NOMO-1 treated with dmso at 0.1 percent for 144 hours (cell line): Measurements from ENCODE around the gene TSFM.
A peak's percentile ranks its signal among the peaks of the same experiment; 100 is the strongest.

ENCODE experiments used
- DNase-seq: peaks from one replicate; lab custom pipeline; 2025; ENCODE audit not compliant: unreplicated experiment; lab: John Stamatoyannopoulos, UW

Gene TSFM

DNA sequence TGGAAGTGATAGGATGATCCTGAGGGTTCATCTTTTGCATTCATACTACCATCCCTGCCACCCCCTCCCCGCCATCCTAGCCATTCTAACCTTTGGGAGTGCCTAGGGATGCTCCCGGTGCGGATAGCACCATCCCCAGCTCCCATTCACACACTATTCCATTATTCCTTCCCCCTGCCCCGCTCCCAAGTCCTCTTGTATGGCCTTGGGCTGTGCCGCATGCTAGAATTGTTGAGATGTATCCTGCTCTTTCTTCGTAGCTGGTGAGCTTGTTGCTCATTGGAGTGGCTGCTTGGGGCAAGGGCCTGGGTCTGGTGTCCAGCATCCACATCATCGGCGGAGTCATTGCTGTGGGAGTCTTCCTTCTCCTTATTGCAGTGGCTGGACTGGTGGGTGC is 37.1 kb upstream of the TSFM start:
- no peak for DNase-seq

DNA sequence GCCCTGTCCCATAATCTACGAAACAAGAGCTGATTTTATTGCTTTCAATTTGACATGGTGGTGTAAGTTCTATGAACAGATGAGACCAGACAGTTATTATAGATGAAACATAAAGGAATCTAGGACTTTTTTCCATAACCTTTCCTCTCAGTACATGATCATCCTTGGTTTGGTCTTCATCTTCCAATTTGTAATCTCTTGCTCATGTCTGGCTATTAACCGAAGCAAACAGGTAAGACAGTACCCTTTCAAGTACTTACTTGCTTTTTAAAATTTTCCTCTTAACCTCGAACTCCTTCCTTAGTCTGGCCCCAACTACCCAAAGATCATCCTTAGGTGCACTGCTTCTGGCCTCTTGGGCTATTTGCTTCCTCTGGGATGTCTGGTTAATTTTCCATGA is 36.6 kb upstream of the TSFM start:
- DNase-seq, result no peak

DNA sequence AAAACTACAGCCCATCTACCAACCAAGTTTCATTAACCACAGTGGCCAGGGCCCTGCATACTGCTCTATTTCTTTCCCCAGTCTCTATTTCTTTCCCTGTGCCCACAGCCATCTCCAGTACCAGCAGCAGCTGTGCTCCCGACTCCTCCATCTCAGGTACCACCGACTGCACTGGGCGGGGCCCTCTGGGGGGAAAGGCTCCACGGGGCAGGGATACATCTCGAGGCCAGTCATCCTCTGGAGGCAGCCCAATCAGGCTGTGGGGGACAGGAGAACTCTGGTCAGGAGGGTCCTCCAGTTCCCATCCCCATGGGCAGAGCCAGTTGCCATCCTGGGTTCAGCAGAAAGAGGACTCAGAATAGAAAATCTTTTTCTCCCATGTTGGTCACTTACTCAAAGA is 33.5 kb upstream of the TSFM start:
- no peak for DNase-seq

DNA sequence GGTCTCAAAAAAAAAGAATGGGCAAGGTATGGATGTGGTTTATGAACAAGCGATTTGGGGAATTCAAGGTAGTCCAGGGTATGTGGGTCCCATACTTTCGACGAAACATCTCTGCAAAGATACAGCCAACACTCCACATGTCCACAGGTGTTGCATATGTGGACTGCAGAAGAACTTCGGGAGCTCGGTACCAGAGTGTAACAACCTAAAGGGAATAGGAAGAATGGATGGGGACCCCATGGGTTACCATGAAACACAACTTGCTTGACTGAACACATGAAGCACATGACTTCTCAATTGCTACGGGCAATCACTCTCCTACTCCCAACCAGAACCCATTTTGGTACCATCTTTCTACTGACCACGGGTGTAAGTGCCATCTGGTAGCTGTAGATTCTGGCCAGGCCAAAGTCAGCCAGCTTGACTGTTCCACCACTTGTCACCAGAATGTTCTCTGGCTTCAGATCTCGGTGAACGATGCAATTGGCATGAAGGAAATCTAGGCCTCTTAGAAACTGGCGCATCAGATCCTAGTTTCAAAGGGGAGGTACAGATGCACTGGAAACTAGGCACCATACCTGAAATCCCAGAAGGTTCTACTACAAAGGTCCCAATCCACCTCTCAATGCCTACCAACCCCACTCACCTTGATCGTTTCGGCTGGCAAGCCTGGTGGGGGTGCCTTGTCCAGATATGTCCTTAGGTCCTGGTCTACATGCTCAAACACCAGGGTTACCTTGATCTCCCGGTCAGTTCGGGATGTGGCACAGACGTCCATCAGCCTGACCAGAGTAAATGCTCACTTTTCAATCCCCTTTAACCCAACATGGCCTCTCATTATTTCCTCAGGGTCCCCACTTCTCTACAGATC is 31.8 kb upstream of the TSFM start:
- no peak for DNase-seq

DNA sequence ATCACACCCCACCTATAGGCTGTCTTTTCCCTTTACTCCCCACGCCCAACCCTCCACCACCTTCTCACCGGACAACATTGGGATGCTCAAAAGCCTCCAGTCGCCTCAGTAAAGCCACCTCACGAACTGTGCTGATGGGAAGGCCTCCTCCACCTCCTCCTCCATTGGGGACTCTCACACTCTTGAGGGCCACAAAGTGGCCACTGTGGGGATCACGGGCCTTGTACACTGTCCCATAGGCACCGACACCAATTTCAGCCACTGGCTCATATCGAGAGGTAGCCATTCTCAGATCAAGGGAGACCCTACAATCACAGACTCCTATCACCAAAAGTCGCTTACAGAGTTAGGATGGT is 31.2 kb upstream of the TSFM start:
- DNase-seq, result no peak

DNA sequence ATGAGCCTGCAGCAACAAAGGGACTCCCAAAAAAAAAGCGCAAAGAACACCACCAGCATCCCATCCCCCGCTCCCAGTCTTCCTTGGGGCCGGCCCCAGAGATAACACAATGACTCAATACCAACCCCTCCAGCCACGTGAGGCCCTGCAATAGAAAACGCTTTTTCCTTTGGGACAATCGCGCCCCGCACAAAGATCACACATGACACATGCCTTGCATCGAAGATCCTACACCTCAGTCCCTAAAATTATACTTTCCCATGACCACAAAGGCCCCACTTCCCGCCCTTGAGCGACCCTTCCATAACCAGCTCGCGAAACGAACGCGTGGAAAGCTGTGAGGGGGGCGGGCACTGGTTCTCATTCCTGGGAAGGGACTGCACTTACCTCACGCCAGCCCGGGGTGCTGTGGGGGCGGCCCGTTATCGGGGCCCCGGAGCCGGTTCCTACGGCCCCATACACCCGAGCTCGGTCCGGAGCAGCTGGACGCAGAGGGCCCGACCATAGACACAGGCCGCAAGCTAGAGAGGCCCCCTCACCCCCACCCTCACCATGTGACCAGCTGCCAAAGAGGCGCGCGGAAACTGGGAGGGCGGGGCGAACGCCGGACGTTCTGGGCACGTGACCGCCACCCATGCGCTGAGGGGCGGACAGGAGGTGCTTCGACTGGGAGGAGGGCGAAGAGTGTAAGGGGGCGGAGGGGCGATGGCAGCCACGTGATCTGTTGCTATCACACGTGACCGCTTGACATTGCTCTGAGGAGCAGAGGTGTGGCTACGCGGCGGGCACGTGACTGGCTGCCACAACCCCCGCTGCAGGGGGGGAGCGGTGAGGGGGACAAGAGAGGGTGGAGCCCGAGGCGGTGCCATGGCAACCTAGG is 30.6 kb upstream of the TSFM start, which contains the start of gene CDK4:
CDK4 (minus strand) TSS at position 523 of the 880 bp plus-strand sequence. CDS start 593 bp downstream, outside the sequence.
- peak; percentile 99 for DNase-seq

DNA sequence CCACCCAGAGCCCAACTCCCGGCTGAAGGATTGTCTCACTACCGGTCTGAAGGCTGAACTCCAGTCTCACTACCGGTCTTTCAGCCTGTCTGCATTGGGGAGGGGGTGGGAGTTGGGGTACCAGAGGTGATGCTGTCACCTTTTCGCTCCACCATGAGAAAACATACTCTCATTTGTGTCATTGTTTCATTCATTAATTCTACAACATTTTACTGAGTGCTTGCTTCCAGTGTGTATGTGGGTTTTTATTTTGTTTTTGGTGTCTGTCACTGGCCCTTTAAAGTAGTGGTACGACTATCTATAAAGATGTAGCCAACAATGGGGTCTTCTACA is 30.0 kb upstream of the TSFM start:
- DNase-seq, result no peak

DNA sequence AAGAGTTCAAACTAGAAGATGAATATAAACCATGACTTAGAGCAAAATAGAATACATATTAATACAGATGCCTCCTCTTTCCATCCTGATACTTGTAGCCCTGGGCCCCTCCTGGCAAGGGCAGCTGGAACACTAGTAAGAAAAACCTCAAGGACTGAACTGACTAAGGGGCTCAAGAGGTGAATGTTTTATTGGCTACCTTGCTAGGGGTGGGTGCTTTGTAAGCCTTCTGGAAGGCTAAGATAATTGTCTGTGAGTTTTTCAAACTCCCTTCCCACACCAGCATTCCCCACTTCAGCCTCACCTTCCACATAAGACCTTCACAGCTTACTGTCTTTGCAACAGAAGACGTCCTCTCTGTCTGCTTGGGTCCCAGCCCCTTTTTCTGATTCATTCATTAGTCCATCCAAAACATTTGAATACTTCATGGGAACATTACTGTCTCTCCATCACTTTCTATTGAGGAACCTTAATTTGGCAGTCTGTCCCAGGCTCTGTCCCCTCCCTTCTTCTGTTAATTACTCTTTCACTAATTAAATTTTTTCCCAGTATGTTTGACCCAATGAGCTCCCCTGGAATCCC is 28.7 kb upstream of the TSFM start:
- DNase-seq, result no peak

DNA sequence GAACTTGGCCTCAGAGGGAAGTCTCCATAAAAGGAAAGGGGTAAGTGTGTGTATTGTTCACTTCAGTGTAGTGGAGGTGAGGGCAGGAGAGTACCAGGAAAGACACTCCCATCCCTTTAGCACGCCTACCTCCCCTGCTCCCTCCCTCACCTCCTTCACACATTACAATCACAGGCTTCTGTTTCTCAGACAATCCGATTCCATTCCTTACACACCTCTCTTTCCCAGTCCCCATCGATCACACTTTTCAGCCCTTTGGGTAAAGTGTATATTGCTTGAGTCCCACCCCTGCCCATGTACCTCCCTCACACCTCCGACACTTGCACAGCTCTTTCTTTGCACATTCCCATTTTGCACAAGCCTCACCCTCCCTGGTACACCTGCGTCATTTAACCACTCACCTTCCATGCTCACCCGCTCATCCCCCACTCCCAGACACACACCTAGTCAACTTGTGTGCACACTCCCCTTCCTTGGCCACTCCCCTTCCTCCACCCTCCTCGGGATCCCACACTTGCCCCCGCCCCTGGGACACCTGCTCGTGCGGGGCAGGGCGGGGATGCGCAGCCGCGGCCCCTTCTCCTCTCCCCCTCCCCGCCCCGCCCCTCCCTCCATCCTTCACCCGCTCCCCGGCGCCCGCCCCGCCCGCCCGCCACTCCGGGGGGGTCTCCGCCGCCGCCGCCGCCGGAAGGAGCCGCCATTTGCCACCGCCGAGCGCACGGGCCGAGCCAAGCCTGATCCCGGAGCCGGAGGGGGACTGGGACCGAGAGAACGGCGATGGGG is 28.0 kb upstream of the TSFM start, which contains the start of gene MARCHF9:
MARCHF9 (plus strand) TSS at position 693 of the 783 bp plus-strand sequence. CDS start 426 bp downstream, outside the sequence.
- peak; percentile 39 for DNase-seq

DNA sequence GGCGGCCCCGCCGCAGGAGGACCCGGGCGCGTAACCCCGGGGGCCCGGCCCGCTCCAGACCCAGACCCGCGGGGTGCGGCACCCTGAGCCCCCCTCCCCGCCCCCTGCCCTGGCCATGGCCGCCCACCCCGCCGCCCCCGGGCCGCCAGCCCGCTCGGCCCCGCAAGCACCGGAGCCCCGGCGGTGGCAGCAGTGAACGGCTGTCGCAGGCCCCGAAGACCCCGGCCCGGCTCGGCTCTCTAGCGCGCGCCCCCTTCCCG is 27.5 kb upstream of the TSFM start:
- no peak for DNase-seq

DNA sequence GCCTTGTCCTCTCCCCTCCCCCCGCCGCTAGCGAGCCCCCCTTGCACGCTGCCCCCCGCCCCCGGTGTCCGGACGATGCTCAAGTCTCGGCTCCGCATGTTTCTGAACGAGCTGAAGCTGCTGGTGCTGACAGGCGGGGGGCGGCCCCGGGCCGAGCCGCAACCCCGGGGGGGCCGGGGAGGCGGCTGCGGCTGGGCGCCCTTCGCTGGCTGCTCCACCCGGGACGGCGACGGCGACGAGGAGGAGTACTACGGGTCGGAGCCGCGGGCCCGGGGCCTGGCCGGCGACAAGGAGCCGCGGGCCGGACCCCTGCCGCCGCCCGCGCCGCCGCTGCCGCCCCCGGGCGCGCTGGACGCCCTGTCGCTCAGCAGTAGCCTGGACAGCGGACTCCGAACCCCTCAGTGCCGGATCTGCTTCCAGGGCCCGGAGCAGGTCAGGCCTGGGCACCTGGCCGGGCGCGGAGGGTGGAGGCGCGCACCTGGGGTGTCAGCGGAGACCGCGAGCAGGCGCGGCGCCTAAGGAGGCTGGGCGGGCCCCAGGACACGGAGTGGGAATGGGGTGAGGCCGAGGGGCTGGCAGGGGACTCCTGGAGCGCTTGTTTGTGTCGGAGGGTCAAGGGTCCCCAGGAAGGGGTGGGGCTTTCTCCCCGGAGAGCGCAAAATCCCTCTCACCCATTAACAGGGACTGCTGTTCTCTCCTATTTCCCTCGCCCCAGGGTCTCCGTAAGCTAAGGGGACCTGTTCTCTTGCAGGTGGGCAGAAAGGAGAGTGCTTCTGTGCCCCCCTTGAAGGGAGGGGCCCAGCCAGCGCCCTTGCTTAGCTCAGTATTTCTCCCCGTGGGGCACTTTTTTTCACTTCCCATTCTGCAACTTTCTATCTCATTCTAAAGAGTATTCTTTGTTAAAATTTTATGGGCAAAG is 26.9 kb upstream of the TSFM start:
- DNase-seq, result no peak

DNA sequence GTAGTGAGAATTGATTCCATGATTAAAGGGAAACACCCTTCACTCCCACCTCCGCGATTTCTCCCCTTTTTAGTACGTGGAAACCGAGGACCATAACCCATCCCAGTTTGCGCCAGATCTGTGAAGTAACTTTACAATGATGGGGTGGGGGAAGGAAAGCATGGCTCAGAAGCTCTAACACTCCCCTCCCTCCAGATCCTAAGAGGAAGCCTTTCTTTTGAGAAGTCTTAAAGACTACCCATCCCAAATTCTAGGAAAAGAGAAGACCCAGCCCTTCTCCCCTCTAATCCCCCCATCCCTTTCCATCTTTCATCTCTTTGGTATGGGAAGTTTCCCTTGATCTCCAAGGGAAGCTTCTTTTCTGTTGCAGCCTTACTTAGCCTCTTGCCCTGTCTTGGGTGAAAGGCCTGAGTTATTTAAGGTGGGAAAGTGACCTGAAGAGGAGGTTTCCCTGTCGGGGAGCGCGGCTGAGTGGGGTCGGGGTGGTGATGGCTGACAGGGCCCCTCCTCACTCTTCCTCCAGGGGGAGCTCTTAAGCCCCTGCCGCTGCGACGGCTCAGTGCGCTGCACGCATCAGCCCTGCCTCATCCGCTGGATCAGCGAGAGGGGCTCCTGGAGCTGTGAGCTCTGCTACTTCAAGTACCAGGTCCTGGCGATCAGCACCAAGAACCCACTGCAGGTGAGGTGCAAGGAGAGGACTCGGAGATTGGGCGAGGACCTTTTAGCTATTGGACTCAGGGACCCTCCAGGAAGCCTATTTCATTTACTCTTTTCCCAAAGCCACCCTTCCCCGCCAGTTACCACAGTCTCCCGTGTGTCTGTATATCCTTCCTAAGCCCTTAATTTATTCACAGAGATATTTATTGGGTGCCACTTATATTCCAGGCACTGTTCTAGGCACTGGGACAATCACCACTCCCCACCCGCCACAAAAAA is 25.9 kb upstream of the TSFM start:
- peak; percentile 40 for DNase-seq

DNA sequence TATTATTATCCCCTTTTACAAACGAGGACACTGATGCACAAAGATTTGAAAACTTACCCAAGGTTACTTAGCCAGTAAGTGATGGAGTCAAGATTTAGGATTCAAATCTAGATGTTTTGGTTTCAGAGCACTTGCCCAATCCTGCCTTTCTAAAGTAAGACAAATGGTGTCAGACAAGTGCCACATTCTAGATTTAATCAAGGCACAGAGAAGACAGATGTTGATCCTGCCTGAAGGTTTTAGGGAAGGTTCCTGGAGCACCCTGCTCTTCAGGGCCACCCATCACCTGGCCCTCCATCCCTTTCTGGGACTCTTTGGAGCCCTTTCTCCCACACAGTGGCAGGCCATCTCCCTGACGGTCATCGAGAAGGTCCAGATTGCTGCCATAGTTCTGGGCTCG is 24.8 kb upstream of the TSFM start:
- no peak for DNase-seq

DNA sequence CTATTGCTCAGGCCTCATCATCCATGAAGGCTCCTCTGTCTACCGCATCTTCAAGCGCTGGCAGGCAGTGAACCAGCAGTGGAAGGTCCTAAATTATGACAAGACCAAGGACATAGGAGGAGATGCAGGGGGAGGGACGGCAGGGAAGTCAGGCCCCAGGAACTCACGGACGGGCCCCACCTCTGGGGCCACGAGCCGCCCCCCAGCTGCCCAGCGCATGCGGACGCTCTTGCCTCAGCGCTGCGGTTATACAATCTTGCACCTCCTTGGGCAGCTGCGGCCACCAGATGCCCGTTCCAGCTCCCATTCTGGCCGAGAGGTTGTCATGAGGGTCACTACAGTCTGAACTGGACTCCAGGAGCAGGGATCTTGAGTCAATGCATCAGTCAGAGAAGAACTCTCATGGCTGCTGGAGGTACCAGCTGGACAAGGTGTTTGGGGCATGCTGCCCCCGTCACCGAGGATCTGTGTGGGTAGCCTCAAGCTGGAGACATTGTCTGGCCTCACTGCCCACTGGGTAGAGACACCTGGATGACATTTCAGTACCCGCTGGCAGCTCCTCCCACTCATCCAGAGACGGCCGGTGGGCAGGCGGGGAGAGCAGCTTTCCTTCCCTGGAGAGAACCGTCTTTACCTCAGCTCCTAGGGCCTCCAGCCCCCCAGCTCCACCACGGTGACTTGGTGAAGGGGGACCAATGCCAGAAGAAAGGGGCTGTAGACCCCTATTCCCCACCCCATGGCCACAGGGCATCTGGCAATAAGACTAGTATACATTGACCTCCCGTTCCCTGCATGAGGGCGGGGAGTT is 23.8 kb upstream of the TSFM start:
- DNase-seq, result no peak

DNA sequence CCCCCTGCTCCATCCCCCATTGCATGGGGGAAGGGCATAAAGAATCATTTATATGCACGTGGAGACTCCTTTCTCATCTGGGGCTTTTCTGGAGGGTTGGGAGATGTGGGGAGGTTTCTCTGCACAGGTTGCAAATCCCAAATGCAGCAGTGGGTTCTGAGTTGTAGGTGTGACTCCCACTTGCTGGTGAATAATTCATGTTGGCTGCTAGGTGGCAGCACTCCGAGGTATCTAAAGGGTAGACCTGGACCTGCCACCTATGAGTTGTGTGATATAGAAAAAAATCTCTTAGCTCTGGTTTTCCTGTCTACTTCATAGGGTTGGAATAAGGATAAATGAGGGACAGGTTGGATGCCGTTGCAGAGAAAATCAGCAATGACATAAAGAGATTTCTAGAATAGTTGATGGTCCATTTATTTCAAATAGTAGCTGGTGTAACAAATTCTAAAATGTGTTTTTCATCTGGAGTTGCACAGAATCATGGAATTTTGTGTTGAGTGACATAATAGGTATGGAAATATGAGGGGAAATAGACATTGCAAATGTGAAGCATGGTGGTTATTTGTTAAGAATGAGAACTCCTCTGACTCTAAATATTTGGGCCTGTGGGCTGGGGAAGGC is 23.1 kb upstream of the TSFM start:
- DNase-seq, result no peak

DNA sequence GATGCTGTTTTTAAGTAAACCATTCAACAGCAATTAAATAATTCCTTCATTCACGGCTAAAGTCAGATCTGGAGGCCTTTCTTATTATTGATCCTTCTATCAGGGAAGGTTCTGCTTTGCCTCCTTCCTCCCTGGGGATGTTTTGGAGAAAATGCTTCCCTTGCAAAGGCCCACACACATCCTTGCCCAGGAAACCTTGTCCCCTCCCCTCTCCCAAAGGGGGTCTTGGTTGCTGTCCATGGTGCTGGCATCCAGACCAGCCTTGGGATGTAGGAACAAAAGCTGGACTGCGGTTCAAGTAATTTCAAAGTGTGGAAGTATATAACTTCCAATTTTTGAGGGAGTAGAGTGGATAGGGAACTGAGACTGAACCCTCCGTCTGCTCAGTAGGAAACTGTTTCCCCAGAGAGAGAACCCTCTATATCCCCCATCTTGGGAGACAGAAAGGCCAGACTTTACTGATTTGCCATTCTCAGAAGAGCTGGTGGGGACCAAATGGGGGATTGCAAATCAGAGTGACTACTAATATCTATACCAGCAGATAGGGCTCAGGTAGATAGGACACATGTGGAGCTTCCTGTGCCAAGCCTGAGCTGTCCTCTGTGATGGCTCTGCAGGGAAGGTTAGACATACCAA is 22.1 kb upstream of the TSFM start:
- DNase-seq, result no peak

DNA sequence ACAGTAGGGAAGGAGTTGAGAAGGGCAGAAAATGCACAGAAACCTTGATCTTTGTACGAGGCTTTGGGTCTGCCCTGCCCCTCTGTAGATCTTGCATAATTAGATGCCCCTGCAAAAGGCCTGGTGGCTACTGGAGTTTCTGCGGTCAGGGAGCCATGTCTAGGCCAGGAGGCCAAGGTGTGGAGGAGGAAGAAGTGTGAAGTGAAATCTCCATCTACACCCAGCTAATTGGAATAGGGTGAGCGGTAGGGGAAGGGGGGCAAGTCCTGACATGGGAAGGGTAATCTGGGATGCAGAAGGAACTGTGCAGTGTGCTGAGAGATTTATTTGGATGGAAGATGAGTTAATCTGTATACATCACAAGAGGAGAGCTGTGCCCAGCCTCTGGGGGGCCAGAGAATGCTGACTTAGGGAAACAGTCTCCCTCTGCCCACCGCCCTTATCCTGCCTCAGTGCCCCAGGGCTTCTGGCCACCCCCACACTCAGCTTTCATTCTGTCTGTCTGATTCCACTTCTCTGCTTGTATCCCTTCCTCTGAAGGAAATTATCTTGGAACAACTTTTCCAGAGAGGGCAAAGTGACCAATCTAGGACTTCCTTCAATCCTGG is 21.1 kb upstream of the TSFM start:
- DNase-seq, result no peak
